HPDE6-E6E7 (cell line): ENCODE measurements around the gene COL18A1.
"Not testable (repeated sequence)": the region's sequence is repeated elsewhere in the genome, so short reads cannot be mapped to it uniquely, and the experiment has no call there.

Experiments
- DNase-seq: peaks from one replicate; pipeline ENCODE4 v3.0.0; 2011; ENCODE audit warnings: missing footprints; ENCODE audit errors: extremely low spot score

The COL18A1 gene

DNA sequence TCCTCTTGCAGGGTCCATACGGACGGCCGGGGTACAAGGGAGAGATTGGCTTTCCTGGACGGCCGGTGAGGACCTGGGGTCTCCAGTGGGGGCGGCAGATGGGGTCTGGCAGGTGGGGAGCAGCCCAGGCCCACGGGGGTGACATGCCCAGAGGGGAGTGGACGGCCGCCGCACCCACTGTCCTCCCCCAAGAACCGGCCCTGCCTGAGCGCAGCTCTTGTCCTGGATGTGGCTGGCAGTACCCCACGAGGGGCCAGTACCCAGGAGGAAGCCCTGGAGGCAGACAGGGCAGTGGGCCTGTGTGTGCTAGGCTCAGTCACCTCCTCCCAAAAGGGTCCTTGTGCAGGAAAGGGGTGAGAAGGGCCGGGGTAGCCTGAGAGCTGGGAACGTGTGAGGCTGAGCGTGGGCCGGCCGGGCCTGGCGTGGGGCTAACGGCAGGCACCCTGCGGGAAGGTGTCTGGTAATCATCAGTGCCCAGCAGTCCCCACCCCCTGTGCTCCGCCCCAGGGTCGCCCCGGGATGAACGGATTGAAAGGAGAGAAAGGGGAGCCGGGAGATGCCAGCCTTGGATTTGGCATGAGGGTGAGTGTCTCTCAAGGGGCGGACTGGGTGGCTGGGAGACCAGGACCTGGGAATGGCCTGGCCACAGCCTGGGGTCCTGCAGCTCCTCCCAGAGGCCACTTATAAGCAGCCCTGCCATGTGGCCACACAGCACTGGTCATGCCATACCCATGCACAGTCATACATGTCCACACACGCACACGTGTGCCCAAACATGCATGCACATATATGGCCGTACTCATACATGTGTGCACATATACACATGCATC, 90.1 kb downstream of the COL18A1 start:
- no peak for DNase-seq

DNA sequence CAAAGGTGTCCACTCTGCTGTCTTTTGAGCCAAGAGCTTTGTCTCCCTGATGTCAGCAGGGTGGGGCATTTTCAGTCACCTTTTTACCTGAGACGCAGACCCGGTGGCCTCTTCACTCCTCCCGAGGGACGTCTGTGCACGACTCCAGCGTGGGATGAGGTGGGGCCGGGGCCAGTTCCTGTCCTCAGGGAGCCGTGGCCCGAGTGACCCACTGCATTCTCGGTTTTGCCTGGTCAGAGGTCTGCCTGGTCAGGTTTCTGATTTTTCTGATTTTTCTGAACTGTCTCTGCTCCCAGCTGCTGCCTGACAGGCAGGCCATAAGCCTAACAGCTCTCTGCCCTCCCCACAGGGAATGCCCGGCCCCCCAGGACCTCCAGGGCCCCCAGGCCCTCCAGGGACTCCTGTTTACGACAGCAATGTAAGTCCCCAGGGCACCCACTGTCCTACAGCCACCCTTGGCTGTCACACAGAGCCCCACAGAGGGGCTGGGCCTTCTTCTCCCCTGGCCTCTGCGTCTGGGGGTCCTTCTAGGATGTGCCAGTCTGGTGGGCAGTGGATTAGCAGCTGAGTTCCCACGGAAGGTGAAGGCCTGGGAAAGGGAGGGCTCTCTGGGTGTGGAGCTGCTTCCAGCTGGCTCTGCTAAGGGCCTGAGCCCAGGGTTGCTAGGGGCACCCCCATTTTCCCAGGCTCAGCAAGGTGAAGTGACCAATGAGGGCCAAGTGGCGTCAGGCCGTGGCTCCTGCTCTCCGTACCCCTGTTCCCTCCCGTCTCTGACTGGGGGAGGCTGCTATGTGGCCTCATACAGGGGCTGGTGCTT, 91.4 kb downstream of the COL18A1 start:
- DNase-seq, result no peak

DNA sequence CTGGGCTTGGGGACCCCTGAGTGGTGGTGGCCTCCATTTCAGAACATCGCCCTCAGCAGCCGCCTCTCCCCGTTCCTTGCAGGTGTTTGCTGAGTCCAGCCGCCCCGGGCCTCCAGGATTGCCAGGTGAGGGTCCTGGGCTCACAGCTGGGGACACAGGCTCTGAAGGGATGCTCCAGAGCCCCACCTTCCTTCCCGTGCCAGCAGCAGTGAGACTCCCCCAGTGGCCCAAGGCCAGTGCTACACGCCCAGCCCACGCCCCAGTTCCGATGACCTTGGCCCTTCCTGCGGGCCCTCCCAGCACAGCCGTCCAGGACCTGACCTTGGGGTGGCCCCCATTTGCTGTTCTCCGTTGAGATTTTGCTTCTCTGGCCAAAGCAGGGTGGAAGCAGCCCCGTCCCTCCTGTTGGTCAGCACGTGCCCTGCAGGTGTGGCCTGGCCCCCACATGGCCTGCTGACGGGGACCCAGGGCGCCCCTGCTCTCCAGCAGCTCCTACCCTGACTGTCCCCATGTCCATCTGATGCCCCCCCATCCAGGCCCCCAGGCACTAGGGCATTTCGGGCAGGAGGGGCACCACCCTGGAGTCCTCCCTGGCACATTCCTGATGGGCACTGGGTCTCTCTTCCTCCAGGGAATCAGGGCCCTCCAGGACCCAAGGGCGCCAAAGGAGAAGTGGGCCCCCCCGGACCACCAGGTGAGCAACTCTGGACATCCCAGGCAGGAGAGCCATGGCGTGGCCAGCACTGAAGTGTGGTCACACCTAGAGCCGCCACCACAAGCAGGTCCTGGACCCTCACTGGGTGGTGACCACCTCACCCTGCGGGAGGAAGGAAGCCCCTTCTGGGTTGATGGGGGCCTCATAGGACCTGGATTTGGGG, 92.2 kb downstream of the COL18A1 start:
- DNase-seq, result no peak

DNA sequence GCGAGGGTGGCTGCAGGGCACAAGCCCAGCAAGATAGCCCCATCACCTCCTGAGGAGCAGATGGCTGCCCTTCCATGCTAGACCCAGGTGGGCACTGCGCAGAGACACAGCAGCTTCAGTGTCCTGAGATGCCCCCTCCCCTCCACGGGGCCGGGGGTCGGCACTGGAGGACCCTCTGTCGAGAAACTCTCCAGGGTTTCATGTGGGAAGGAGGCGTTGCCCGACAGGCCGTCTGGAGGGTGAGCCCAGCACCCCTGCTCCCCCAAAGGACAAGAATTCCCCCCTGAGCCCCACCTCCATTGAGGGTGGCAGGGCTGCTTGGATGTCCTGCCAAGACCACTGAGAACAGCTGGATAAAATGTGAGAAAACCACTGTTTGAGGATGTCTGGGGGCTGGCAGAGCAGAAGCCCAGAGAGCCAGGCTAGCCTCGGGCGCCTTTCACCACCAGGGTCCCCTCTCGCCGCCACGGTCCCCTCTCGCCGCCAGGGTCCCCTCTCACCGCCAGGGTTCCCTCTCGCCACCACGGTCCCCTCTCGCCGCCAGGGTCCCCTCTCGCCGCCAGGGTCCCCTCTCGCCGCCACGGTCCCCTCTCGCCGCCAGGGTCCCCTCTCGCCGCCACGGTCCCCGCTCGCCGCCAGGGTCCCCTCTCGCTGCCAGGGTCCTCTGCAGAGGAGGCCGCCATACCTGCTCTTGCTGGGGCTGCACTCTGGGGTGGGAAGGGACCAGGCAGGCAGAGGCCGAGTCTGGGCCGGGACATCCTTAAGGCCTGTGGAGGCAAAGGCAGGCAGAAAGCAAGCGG, 93.1 kb downstream of the COL18A1 start:
- no peak for DNase-seq

DNA sequence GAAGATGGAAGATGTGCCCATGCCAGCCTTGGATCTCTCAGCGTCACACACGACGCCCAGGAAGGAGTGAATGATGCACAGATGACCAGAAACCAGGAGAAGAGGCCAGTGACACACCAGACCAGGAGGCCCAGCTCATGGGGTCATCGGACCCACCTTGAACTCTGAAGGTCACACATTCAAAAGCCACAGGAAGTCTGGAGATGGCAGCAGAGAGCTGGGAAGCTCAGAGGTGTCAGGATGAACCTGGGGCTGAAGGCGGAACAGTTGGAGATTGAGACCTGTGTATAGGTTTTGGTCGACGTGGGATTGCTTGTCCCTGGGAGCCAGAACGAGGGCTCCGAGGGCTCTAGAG, 93.7 kb downstream of the COL18A1 start:
- DNase-seq, result no peak

DNA sequence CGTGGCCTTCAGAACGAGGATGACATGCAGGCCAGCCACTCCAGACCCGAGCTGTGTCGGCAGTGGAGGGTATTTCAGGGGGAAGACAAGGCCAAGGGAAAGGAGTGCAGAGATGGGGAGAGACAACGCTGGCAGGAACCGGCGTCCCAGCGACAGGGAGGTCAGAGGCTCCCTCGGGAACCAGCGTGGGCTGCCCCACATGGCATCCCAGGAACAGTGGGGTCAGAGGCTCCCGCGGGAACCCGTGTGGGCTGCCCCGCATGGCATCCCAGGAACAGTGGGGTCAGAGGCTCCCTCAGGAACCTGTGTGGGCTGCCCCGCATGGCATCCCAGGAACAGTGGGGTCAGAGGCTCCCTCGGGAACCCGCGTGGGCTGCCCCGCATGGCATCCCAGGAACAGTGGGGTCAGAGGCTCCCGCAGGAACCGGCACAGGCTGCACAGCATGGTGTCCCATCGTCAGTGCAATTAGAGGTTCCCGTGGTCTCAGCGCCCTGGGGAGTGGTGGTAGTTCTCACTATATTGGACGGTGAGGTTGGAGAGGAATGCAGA, 94.3 kb downstream of the COL18A1 start:
- no peak for DNase-seq

DNA sequence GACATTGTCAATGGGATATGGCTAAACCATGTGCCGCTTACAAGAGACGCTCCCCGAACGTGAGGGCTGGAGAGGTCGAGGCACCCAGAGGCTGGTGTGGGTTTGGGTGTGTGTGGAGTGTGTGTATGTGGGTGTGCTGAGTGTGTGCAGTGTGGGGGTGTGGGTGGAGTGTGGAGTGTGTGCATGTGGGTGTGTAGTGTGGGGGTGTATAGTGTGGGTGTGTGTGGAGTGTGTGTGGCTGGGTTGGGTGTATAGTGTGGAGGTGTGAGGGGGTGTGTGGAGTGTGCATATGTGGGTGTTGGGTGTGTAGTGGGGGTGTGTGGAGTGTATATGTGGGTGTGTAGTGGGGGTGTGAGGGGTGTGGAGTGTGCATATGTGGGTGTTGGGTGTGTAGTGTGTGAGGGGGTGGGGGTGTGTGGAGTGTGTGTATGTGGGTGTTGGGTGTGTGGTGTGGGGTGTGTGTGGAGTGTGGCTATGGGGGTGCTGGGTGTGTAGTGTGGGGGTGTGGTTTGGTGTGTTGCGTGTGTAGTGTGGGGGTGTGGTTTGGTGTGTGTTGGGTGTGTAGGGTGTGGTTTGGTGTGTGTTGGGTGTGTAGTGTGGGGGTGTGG, 95.1 kb downstream of the COL18A1 start:
- no peak for DNase-seq

DNA sequence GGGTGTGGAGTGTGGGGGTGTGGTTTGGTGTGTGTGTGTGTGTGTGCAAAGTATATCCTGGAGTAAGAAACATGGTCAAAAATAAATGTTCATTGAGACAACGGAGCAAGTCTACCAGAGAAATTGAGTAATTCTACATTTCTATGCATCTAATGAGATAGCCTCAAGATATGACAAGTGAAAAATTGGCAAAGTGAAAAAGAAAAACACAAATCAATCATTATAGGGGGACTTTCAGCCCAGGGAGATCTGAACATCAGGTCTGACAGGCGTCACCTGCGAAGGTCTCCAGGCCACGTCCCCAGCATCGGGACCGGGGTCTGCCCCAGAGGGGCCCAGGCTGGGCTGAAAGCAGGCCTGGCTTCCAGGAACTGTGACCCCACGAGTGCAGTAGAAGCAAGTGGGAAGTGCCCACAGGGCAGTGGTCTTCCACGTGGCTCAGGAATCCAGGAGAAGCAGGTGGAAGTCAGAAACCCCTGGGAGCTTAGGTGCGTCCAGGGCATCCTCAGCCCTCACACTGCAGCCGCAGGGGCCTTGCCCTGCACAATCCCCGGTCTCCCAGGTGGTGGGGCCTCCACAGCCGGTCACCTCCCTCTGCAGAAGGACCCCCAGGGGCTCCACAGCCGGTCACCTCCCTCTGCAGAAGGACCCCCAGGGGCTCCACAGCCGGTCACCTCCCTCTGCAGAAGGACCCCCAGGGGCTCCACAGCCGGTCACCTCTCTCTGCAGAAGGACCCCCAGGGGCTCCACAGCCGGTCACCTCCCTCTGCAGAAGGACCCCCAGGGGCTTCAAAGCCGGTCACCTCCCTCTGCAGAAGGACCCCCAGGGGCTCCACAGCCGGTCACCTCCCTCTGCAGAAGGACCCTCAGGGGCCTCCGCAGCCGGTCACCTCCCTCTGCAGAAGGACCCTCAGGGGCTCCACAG, 96.4 kb downstream of the COL18A1 start:
- DNase-seq, result not testable (repeated sequence)

DNA sequence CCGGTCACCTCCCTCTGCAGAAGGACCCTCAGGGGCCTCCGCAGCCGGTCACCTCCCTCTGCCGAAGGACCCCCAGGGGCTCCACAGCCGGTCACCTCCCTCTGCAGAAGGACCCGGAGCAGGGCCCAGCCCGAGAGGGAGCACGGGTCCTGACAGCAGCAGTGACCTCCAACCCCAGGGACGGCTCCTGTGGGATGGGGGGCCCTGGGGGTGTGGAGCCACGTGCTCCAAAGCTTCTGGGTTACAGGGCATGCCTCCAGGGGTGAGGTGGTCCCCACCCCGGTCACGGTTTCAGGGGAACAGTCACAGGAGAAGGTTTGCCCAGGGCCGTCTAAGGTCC, 97.0 kb downstream of the COL18A1 start:
- DNase-seq, result no peak

DNA sequence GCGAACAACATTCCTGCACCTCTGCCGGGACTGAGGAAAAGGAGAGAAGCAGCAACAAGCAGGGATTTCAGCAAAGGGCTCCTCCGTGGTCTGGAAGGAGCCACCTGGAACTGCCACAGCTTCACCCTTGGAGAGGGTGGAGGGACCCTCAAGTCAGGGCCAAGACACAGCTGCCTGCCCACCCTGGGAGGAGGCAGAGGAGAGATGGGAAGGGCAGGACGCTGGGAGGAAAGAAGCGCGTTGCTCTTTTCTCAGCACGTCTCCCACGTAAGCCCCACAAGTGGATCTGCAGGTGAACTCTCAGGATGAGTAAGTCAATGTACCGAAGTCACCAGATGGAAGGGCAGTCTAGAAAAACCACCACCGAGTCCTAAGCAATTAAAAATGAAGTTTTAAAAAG, 97.6 kb downstream of the COL18A1 start:
- no peak for DNase-seq

DNA sequence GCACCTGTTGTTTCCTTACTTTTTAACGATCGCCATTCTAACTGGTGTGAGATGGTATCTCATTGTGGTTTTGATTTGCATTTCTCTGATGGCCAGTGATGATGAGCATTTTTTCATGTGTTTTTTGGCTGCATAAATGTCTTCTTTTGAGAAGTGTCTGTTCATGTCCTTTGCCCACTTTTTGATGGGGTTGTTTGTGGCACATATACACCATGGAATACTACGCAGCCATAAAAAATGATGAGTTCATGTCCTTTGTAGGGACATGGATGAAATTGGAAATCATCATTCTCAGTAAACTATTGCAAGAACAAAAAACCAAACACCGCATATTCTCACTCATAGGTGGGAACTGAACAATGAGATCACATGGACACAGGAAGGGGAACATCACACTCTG, 98.3 kb downstream of the COL18A1 start:
- not testable (repeated sequence) for DNase-seq

DNA sequence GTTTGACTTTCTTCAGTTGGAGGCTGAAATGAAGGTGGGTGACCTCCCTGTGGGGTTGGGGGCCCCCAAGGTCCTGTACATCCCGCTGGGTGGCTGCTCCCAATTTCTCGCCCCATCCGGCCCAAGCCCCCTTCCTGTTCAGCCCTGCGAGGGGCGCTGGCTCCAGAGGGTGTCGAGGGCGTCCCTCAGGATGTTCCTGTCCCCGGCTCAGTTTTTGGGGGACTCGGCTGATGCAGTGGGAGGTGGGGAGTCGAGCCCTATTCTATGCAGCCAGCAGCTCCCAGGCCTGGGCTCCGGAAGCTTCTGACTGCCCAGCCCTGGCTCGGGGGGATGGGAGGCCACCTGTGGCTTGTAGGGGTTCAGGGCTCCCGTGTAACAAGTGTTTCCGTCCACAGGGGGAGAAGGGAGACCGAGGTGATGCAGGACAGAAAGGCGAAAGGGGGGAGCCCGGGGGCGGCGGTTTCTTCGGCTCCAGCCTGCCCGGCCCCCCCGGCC, 99.1 kb downstream of the COL18A1 start:
- no peak for DNase-seq

DNA sequence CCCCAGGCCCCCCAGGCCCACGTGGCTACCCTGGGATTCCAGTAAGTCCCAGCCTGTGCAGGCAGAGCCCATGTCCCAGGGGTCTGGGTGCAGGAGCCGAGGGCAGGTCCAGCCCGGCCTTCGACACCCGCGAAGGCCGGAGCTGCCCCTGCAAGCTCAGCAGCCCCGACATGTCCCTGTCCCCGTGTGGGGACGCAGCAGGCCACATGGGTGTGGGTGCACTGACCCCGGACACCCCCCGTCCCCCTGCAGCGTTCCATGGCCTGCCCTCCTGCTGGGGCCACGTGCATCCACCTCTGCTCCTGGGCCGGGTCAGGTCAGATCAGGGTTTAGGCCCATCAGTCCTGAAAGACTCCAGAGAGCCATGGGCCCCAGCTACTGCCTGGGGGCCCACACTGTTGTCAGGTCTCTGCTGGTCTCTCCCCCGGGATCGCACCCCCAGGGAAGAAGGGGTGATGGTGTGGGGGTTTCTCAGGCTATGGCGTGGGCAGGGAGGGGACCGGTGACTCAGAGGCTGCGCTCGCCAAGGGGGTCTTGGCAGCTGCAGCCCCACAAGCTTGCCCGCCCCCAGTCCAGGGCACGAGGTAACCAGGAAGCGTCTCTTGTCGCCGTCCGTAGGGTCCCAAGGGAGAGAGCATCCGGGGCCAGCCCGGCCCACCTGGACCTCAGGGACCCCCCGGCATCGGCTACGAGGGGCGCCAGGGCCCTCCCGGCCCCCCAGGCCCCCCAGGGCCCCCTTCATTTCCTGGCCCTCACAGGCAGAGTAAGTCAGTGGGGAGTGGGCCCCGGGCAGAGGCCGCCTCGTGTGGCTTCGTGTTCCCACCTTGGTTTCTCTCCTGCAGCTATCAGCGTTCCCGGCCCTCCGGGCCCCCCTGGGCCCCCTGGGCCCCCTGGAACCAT, 99.8 kb downstream of the COL18A1 start:
- DNase-seq, result no peak

DNA sequence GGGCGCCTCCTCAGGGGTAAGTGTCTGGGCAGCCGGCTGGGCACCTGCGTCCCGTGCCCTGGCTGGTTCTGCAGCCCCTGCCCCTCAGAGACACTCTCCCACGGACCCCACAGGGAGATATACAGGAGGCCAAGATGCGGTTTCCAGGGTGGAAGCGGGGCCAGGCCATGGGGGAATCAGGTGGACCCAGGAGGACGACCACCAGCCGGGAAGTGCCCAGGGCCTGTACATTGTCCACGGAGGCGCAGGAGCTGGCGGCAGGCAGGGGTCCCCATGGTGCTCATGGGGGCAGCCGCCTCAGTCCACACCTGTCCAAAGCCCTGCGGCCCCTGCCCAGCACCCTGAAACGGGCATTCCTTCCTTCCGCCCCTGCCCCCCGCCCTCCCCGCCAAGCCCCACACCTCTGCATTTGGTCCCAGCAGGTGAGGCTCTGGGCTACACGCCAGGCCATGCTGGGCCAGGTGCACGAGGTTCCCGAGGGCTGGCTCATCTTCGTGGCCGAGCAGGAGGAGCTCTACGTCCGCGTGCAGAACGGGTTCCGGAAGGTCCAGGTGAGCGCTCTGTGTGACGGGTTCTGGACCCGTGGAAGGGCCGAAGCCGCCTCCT, 100.6 kb downstream of the COL18A1 start:
- no peak for DNase-seq

DNA sequence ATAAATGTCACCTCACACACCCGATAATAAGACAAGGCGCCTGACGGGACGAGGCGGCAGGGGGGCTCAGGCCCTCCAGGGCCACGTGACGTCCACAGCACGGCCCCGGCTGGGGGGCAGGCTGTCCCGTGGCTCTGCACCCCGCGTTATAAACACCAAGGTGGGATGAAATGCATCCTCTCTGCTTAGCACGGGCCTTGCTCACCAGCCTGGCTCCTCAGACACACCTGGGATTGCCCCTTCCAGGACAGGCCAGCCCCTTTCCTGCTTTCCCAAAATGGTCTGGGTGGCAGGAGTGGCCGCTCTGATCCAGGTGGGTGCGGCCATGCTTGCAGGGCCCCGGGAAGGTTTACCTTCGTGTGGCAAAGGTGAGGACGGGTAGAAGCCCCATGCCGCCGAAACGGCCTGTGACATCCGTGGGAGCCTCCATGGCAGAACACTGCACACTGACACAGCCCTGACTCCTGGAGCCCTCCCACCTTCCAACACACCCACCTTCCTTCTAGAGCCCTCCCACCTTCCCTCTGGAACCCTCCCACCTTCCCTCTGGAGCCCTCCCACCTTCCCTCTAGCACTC, 101.4 kb downstream of the COL18A1 start:
- no peak for DNase-seq

DNA sequence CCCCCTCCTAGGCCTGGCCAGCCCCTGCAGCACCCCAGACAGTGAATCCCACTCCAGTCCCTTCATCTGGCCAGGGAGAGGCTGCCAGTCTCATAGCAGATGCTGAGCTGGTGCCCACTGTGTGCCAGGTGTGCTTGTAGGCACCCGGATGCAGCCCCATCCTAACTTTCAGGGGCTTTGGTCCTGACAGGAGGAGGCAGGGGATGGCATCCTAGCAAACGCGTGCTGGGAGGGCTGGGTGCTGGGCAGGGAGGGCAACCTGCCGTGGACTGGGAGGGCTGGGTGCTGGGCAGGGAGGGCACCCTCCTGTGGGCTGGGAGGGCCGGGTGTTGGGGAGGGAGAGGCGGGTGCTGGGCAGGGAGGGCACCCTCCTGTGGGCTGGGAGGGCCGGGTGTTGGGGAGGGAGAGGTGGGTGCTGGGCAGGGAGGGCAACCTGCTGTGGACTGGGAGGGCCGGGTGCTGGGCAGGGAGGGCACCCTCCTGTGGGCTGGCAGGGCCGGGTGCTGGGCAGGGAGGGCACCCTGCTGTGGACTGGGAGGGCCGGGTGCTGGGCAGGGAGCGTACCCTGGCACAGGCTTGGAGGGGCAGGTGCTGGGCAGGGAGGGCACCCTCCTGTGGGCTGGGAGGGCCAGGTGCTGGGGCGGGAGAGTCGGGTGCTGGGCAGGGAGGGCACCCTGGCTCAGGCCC, 102.0 kb downstream of the COL18A1 start:
- no peak for DNase-seq

DNA sequence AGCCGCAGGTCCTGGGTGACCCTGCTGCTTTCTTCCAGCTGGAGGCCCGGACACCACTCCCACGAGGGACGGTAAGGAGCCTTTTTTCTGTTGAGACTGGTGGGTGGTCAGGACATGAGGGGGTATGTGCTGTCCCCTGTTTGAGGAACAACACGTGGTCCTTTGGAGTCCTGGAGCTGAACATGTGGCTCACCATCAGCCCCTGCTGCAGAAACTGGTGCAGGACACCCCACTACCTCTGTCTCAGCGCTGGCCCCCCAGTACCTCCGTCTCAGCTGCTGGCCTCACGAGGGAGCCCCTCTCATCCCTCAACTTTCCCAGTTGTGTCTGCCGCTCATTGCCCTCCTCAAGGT, 102.5 kb downstream of the COL18A1 start:
- DNase-seq, result no peak
